HG02938 (cell line): ENCODE data around the gene NLGN1.

Source experiments
- ATAC-seq: cut with Tn5 transposase; IDR thresholded peaks from one replicate; pipeline ENCODE4 v1.9.1; 2021; ENCODE audit warnings: mild to moderate bottlenecking, moderate library complexity; ENCODE audit not compliant: unreplicated experiment

The NLGN1 gene

GRCh38 chr3:174051191-174051590 lies 653.6 kb downstream of the NLGN1 start:
- ATAC-seq: no peak

- ATAC-seq: no peak
Measured at GRCh38 chr3:174058804-174059203, 661.3 kb downstream of the NLGN1 start.

GRCh38 chr3:174060431-174060830 lies 662.9 kb downstream of the NLGN1 start:
- no peak for ATAC-seq

- no peak for ATAC-seq
Measured at GRCh38 chr3:174061162-174061561, 663.6 kb downstream of the NLGN1 start.

GRCh38 chr3:174061731-174062130 lies 664.2 kb downstream of the NLGN1 start:
- no peak for ATAC-seq

GRCh38 chr3:174062923-174063322 lies 665.4 kb downstream of the NLGN1 start:
- no peak for ATAC-seq

- ATAC-seq: no peak
Measured at GRCh38 chr3:174068035-174068434, 670.5 kb downstream of the NLGN1 start.

- no peak for ATAC-seq
Measured at GRCh38 chr3:174072675-174073074, 675.1 kb downstream of the NLGN1 start.

GRCh38 chr3:174083706-174084105 lies 686.2 kb downstream of the NLGN1 start:
- ATAC-seq: no peak

GRCh38 chr3:174089592-174089991 lies 692.0 kb downstream of the NLGN1 start:
- ATAC-seq: no peak

GRCh38 chr3:174094669-174095068 lies 697.1 kb downstream of the NLGN1 start:
- ATAC-seq: no peak

GRCh38 chr3:174097686-174098085 lies 700.1 kb downstream of the NLGN1 start:
- no peak for ATAC-seq

- no peak for ATAC-seq
Measured at GRCh38 chr3:174098746-174099145, 701.2 kb downstream of the NLGN1 start.

GRCh38 chr3:174099724-174100123 lies 702.2 kb downstream of the NLGN1 start:
- ATAC-seq: no peak

GRCh38 chr3:174100744-174101143 lies 703.2 kb downstream of the NLGN1 start:
- no peak for ATAC-seq

- ATAC-seq: peak; percentile 76
Measured at GRCh38 chr3:174101244-174101643, 703.7 kb downstream of the NLGN1 start.

- ATAC-seq: no peak
Measured at GRCh38 chr3:174102274-174102673, 704.7 kb downstream of the NLGN1 start.

GRCh38 chr3:174102866-174103265 lies 705.3 kb downstream of the NLGN1 start:
- no peak for ATAC-seq

- no peak for ATAC-seq
Measured at GRCh38 chr3:174110761-174111160, 713.2 kb downstream of the NLGN1 start.

GRCh38 chr3:174111776-174112175 lies 714.2 kb downstream of the NLGN1 start:
- no peak for ATAC-seq

GRCh38 chr3:174116421-174116820 lies 718.9 kb downstream of the NLGN1 start:
- no peak for ATAC-seq

GRCh38 chr3:174120997-174121396 lies 723.5 kb downstream of the NLGN1 start:
- no peak for ATAC-seq

GRCh38 chr3:174122411-174122810 lies 724.9 kb downstream of the NLGN1 start:
- ATAC-seq: no peak
